Measurements from ENCODE around the gene MYH3.

GRCh38 chr17:10668775-10669174, 11.7 kb upstream of the MYH3 start:
- no peak for TF ChIP-seq CTCF (IDR thresholded peaks at IDR 0.05; ENCODE audit: low read depth, low read length, missing input control)
- TF ChIP-seq JUND (IDR thresholded peaks at IDR 0.05) = no peak
- TF ChIP-seq GABPA (IDR thresholded peaks at IDR 0.05 in 1 of 2, conservative IDR thresholded peaks at IDR 0.05 in 1 of 2) = no peak
- no peak for TF ChIP-seq RXRA (IDR thresholded peaks at IDR 0.05)
- TF ChIP-seq REST (IDR thresholded peaks at IDR 0.05) = no peak
- TF ChIP-seq RAD21 (IDR thresholded peaks at IDR 0.05) = no peak
- TF ChIP-seq NR2F2 (IDR thresholded peaks at IDR 0.05) = no peak
- TF ChIP-seq YY1 (IDR thresholded peaks at IDR 0.05) = no peak
- no peak for TF ChIP-seq SP1 (IDR thresholded peaks at IDR 0.05)
- no peak for TF ChIP-seq ATF3 (IDR thresholded peaks at IDR 0.05)
